KOPT-K1 (cell line): Measurements from ENCODE around the gene NREP.
"Not testable (repeated sequence)": the region's sequence is repeated elsewhere in the genome, so short reads cannot be mapped to it uniquely, and the experiment has no call there.

Source experiments
- H3K27ac ChIP-seq: fragments of 200-600 bp; sonication (generic); 2 replicates; pipeline ENCODE4 v1.5.1; 2016; ENCODE audit warnings: antibody characterized with exemption, mild to moderate bottlenecking, low read depth, low read length; ENCODE audit not compliant: poor library complexity, severe bottlenecking
- H3K36me3 ChIP-seq: fragments of 200-600 bp; sonication (generic); 2 replicates; pipeline ENCODE4 v1.5.1; 2017; ENCODE audit warnings: antibody characterized with exemption, mild to moderate bottlenecking, low read length, moderate library complexity; ENCODE audit not compliant: insufficient read depth
- H3K9me3 ChIP-seq: fragments of 200-600 bp; sonication (generic); 2 replicates; pipeline ENCODE4 v1.5.1; 2017; ENCODE audit warnings: antibody characterized with exemption, low read length, mild to moderate bottlenecking; ENCODE audit not compliant: insufficient read depth, poor library complexity, severe bottlenecking

The NREP gene

DNA sequence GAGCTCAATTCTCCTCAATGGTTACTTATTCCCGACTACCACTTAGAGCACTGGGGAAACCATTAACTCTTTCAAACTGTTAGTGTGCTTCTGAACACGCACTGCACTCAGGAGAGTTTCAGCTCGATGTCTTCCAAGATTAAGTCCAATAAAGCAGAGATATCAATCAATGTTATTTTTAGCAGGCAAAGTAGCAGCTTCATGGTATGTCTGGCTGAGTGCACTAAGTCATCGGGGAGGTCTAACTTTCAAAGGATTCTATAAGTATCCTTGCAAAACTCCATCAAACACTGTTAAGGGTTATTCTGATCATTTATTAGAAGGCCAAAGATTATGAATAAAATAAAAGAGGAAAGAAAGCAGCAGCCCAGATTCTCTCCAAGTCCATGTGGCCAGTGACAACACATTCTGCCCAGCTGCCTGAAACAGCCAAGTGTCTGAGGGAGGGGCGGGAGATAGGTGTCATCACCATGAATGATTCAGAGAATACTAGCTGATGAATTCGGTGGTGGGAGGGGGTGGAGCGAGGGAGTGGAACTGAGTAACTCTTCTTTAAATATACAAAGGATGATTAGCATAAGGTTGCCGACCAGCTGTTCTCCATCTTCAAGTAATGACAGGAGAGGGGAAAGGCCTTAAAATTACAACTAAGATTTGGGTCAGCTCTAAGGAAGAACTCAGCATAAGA lies 21.3 kb downstream of the NREP start:
- H3K36me3 ChIP-seq, result peaks cover 64% of the 10 kb centered on the region
- H3K27ac ChIP-seq, result no peak overlapping the region
- H3K9me3 ChIP-seq, result no peaks in the 10 kb centered on the region

DNA sequence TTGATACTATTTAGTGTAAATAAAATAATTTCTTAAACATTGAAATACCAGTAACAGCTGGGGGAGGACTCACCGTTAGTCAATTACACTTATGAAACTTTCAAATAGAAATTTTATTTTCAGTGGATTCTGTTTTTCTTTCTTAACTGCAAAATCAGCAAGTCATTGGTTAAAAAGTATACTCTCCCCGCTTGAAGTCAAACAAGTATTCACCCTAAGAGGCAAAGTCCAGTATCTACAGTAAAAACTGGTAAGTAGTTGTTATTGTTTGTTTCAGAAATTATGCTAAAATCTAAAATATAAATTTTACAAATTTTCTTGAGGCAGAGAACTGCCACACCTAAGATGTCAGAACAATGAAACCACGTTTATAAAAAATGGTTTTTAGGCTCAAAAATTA lies 22.4 kb downstream of the NREP start:
- Histone ChIP-seq H3K9me3 (no peaks in the 10 kb centered on the region), H3K27ac (peak overlapping the region; percentile 44), H3K36me3 (peaks cover 73% of the 10 kb centered on the region)

GRCh38 chr5:111734013-111734412 lies 23.0 kb downstream of the NREP start:
- H3K9me3 ChIP-seq, result no peaks in the 10 kb centered on the region
- peak overlapping the region; percentile 44 for H3K27ac ChIP-seq
- H3K36me3 ChIP-seq, result peaks cover 79% of the 10 kb centered on the region

DNA sequence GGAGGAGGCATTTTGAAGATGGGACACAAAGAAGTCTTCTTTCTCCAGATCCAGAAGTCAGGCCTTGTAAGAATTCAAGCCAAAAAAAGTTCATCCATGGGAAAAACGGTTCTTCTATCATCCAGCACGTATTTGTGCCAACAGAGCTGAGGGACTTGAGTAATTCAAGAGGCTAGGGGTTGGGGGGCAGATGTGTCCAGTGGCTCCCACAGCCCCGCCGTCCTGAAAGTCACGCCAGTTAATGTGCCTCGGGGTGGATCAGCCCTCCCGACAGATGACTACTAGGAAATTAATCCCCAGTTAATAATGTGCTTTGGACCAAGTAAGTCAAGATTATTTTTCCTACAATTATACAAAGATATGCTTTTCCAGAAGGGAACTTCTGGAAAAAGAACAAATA lies 23.4 kb downstream of the NREP start:
- peaks cover 83% of the 10 kb centered on the region for H3K36me3 ChIP-seq
- peak overlapping the region; percentile 44 for H3K27ac ChIP-seq

DNA sequence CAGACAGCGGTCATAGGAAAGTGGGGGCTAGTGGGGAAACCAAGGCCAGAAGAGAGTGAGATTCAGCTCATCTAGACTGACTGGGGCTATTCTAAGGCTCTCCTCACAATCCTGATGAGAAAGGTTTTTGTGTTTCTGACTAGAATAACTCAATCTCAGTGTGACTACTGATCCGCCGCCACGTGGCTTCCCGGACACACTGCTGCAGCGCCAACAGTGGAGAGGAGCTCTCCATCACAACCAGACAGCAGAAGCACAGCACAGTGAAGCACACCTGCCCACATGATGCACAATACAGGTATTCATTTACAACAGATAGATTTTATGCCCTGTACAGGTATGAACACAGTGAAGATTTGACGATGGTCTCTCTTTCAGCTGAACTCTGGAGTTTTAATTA lies 25.4 kb downstream of the NREP start:
- no peaks in the 10 kb centered on the region for H3K9me3 ChIP-seq
- H3K27ac ChIP-seq, result no peak overlapping the region
- H3K36me3 ChIP-seq, result peaks cover 94% of the 10 kb centered on the region

More for the DNA sequence above, 23.4 kb downstream of the NREP start:
- no peaks in the 10 kb centered on the region for H3K9me3 ChIP-seq

DNA sequence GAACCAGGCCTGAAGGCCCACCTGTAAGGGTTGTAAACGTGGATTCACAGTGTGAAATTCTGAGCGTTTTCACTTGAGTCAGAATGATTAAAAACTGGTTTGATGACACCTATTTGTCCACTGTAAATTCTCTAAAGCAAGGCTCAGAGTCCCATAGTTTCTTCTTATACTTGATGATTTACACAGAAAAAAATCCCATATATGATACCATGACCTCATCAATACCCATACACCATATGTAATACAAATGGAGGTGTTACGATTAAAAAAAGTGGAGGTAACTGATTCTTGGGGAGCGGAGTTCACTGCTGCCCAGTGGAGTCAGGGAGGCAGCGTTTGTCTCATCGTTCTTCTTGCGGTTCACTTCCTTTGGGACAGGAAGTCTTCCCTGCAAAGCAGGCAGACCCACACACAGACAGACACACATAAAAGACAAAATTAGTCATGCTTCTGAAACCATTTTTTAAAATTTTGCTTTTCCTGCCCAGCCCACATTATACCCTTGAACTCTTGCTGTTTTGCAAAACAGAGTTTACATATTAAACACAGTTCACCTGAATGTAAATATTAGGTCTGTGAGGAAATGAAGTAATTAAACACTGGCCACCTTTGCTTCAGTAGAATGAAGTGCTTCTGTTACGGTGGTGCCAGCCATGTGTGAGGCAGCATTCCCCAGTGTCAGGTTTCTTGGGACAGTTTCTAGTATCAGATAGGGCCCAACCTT lies 26.2 kb downstream of the NREP start:
- Histone ChIP-seq H3K36me3 (peaks cover 95% of the 10 kb centered on the region), H3K27ac (no peak overlapping the region), H3K9me3 (no peaks in the 10 kb centered on the region)

DNA sequence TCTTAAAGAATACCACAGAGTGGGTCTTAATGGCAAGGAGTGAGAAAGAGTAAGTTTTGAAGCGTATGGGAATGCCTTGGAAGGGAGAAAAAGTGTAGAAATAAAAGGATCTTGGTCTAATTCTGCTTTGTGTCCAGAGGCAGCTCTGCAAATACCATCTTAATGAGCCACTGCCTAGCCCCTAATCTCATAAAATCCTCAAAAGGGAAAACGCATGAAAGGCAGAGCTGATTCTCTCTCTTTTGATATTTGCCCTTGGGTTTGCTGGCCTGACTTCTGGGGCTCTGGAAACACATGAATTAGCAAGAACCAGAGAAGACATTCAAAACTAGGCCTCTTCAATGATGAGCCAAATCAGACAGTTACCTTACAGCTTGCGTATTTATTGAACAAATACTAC lies 28.1 kb downstream of the NREP start:
- peaks cover 82% of the 10 kb centered on the region for H3K36me3 ChIP-seq
- H3K27ac ChIP-seq, result no peak overlapping the region
- H3K9me3 ChIP-seq, result no peaks in the 10 kb centered on the region

DNA sequence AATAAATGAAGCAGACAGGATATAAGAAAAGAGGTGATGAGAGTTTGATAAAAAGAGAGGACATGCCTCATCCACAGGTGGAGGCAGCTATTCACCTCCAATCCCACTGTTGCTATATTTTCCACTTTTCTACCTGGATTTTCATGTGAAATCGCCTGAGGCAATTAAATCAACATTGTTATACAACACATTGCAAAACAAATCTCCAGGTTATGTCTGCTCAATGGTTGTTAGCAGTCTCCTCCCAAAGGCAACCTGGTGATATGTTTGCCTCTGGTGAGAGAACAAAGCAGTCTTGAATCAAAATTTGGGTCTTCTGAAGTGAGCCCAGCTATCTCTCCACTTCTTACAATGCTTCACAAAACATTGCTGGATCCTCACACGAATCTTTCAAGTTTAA lies 30.0 kb downstream of the NREP start:
- Histone ChIP-seq H3K36me3 (peaks cover 63% of the 10 kb centered on the region), H3K27ac (no peak overlapping the region), H3K9me3 (no peaks in the 10 kb centered on the region)

DNA sequence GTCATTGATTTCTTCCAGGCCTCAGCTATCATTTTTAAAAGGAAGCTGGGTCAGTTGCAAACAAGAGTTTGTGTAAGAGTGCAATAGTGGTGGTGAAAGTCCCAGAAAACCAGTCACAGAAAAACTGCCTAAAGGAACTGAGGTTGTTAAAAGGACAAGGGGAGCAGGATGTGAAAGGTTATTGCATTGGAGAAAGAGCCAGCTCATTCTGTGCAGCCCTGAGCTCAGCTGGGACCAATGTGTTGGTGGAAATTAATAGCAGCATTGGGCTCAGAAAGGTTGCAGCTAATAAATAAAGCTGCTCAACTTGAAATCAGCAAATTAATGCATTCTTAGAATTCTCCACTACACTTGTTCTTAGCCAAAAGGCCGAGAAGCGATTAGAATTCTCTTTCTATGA lies 34.9 kb downstream of the NREP start:
- no peak overlapping the region for H3K27ac ChIP-seq
- no peaks in the 10 kb centered on the region for H3K9me3 ChIP-seq
- H3K36me3 ChIP-seq, result peaks cover 18% of the 10 kb centered on the region

DNA sequence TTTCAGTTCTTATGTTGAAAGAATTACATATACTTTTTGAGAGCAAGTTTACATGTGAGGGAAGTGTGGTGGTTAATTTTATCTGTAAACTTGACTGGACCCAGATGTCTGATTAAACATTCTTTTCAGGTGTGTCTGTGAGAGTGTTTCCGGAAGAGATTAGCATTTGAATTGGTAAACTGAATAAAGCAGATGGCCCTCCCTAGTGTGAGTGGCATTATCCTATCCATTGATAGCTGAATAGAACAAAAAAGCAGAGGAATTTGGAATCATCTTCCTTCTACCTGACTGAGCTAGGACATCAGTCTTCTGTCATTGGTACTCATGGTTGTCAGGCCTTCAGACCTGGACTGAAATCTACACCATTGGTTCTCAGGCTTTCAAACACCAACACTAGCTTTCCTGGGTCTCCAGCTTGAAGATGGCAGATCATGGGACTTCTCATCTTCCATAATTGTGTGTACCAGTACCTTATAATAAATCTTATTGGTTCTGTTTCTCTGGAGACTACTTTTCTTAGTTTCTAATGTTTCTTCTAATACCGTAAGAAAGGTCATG lies 36.6 kb downstream of the NREP start:
- Histone ChIP-seq H3K9me3 (peaks cover 11% of the 10 kb centered on the region), H3K36me3 (peaks cover 1% of the 10 kb centered on the region; the same call in 1 of the 2 replicates), H3K27ac (no peak overlapping the region)

DNA sequence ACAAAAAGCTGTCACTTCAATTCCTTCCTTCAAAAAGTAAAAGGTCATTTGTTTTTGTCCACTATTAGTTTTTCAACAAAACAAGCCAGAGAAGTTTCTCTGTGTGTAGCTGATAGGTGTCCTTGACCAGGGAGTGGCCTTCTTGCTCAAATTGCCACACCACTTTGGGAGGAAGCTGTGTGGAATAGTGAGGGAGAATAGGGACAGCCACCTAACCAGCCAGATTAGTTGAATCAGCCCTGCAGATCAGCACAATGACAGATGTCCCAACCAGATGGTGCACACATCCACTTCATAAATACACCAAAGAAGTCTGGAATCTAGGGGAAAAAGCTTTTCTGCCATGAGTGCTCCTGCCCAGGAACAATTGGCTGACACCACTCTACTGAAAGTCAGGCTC lies 37.2 kb downstream of the NREP start:
- H3K27ac ChIP-seq, result no peak overlapping the region

GRCh38 chr5:111716789-111717188 lies 40.2 kb downstream of the NREP start:
- H3K9me3 ChIP-seq, result peaks cover 25% of the 10 kb centered on the region
- not testable (repeated sequence) for H3K27ac ChIP-seq, H3K36me3 ChIP-seq

More for the DNA sequence above, 37.2 kb downstream of the NREP start:
- Histone ChIP-seq H3K36me3 (no peaks in the 10 kb centered on the region), H3K9me3 (peaks cover 11% of the 10 kb centered on the region)

- Histone ChIP-seq H3K27ac (no peak overlapping the region), H3K9me3 (peaks cover 8% of the 10 kb centered on the region), H3K36me3 (no peaks in the 10 kb centered on the region)
Measured at GRCh38 chr5:111707630-111708164, 49.3 kb downstream of the NREP start.

- no peaks in the 10 kb centered on the region for H3K9me3 ChIP-seq
- no peak overlapping the region for H3K27ac ChIP-seq
- H3K36me3 ChIP-seq, result no peaks in the 10 kb centered on the region
Measured at GRCh38 chr5:111706345-111706744, 50.6 kb downstream of the NREP start.

DNA sequence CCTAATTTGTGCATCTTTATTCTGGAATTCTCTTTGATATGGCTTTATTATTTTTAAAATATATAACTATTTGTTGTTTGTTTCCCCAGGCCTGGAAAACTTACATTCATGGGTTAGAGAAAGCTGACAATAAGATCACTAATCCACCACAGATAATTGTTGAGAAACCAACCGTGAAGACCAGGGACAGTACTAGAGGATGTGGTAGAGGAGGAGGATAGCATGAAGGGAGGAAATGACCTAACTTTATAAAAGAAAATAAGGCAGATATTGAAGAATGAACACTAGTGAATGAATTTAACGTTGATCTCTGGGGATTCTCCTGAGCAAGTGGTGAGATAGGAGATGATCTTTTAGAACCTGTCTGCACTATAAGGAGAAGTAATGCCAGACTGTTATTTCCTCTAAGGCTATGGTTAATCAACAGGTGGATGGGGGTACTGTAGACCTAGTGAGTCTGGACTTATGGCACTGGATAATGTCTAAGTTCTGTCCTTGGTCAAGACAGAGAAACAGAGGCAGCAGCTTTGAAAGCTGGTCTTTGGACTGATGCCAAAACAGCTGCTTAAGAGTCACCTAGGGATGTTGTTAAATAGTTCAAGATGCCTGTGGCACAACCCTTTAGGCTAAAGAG lies 52.4 kb downstream of the NREP start:
- no peaks in the 10 kb centered on the region for H3K36me3 ChIP-seq
- H3K9me3 ChIP-seq, result no peaks in the 10 kb centered on the region
- H3K27ac ChIP-seq, result peak overlapping the region; percentile 83
